GM18861 (cell line): ENCODE data around the gene ALDH3B1.

Source experiments
- ATAC-seq: cut with Tn5 transposase; IDR thresholded peaks from one replicate; pipeline ENCODE4 v1.9.1; 2021; ENCODE audit not compliant: unreplicated experiment

The ALDH3B1 gene

DNA sequence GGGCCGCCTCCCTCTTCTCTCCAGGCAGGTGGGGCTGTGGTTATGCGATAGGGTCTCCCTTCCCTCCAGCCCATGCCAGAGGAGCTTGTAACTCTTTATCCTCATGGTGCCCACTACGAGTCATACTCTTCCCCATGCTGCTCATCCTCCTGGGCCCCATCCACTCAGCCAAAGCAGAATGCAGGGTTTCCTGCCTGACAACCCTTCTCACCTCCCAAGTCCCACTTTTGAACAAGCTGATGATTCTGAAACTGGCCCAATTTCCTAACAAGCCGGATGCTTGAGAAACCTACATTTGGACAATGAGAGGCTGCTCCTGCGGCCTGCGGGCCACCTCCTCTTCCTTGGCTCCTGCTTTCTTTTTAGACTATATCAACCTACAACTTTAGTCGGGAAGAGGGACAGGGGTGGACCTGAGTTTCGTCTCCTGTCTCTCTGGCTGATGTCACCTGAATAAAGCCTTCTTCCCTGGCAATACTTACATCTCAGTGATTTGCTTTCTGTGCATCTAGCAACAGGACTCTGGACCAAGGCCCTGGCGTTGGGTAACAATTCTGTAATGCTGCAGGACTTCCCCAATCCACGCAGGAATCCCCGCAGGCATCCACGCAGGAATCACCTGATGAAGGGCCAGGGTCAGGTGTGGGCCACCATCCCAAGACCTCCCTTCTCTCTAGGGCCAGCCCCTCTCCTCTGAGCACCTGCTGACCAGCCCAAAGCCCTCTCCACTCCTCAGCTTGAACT is 18.8 kb downstream of the ALDH3B1 start:
- no peak for ATAC-seq

DNA sequence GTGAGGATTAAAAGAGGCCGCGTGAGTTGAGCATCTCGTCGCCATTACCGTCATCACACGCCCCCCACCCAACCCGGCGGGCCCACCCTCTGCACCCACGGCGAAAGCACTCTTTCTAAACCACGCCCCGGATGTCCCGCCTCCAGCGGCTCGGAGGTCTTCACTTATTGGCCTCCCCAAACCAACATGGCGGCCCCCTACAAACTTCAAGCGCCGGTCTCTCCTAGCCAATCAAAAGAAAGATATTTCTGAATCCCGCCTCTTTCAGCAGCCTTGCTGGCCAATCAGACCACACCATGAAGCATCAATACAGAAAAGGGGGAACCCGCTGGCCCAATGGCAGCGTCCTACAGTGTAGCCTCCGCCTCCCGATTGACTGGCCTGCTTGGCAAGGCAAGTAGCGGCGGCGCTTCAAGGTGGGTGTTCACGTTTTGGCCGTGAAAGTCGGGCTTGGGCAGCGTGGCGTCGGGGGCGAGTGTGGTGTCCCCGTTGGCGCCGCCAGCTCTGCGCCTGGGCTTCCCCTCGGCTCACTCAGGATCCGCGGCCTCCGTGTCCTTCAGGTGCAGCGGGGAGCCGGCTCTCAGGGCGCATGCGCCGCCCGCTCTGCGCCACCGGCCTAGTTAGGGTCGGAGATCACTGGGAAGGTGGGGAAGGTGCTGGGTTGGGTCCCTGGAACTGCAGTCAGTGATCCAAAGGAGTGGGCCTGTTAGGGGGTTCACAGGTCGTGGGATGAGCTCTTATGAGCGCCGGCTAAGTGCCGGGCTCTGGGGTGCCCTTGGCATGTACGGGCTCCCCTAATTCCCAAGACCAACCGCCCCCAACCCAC is 20.4 kb downstream of the ALDH3B1 start, which contains the start of gene NDUFS8:
Gene NDUFS8, plus strand, starts transcription at position 364 of the 826 bp plus-strand sequence. CDS start 1,471 bp downstream, outside the sequence.
- peak; percentile 84 for ATAC-seq

DNA sequence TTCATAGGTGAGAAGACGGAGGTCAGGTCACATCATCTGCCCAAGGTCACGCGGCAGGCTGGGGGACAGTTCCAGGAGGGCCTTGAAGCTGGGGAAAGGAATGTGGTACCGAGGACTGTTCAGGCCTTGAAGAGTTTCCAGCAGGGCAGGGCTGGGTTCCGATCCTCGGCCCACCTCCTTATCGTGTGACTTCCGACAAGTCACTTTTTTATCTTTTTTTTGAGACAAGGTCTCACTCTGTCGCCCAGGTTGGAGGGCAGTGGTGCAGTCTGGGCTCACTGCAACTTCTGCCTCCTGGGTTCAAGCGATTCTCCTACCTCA is 21.0 kb downstream of the ALDH3B1 start:
- ATAC-seq, result no peak

DNA sequence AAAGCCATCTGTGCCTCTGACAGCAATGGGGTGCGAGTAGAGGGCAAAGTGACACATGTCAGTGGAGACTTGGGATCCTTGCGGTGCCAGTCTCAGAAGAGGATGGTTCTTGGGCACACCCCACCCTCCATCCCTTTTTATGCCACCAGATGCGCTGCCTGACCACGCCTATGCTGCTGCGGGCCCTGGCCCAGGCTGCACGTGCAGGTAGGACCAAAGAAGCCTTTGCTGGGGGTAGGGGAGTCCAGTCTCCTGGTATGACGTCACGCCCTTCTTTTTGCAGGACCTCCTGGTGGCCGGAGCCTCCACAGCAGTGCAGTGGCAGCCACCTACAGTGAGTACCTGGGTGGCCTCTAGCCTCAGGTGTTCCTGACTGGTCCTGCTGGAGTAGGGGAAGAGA is 21.9 kb downstream of the ALDH3B1 start:
- ATAC-seq, result no peak

DNA sequence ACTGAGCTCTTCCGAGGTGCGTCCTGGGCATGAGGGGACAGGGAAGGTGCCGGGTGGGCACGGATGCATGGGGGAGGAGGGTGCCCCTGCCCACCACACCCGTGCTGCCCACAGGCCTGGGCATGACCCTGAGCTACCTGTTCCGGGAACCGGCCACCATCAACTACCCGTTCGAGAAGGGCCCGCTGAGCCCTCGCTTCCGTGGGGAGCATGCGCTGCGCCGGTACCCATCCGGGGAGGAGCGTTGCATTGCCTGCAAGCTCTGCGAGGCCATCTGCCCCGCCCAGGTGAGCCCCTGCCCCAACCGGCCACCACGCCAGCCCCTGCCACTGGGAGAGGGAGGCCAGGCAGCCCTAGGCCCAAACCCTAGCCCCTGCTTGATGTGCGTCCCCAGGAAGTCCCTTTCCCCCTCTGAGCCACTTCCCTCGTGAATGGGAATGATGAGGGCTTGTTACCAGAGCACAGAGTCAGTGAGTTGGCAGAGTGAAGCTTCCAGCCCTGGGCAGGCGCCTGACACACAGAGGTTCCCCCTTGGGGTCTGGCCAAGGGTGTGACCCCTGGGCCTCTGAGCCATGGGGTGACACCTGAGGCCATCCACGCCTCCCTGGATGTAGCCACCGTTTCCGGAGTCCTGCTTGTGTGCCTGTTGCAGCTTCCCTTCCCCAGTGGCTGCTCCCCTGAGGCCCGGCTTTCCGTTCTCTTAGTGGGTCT is 23.0 kb downstream of the ALDH3B1 start:
- ATAC-seq, result no peak

DNA sequence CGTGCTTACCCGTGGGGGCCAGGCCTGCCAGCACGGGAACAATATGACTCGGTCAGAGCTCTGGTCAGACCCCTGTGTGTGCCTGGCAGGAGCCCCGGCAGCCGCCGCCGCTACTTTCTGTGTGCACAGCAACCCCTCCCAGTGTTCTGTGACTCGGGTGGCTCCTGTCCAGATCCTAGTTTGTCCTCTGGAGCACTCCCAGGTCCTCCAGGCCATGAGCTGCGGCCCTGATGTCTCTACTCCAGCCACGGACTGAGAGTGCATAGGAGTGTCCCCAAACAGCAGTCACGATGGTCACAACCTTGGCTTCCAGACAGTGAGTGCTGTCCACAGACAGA is 23.6 kb downstream of the ALDH3B1 start:
- no peak for ATAC-seq

DNA sequence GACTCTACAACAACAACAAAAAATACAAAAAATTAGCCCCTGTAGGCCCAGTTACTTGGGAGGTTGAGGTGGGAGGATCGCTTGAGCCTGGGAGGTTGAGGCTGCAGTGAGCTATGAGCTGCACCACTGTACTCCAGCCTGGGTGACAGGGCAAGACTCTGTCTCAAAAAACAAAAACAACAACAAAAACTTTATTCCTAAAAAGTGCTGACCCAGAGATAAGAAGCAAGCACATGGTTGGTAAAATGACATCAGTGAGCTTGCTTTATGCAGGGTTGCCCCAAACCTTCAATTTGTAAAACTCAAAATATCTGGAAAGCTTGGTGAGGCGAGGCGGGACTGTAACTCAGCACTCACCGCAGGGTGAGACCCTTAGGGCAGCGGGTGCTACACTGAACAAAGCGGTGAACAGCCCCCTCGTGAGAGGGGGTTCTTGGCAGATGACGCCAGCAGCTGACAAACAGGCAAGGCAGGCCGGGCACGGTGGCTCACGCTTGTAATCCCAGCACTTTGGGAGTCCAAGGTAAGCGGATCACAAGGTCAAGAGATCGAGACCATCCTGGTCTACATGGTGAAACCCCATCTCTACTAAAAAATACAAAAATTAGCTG is 25.2 kb downstream of the ALDH3B1 start:
- ATAC-seq, result no peak

DNA sequence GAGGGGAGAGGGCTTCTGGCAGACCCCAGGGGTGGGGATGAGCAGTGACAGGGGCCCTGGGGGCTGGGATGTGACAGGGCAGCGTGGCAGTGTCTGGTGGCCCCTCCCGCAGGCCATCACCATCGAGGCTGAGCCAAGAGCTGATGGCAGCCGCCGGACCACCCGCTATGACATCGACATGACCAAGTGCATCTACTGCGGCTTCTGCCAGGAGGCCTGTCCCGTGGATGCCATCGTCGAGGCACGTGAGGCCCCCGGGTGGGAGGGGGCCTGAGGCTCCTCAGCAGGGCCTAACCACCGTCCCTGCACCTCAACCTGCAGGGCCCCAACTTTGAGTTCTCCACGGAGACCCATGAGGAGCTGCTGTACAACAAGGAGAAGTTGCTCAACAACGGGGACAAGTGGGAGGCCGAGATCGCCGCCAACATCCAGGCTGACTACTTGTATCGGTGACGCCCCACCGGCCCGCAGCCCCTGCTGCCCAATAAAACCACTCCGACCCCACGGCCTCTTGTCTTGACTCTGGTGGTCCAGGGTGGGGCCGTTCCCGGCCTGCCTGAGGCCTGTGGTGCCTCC is 26.1 kb downstream of the ALDH3B1 start:
- no peak for ATAC-seq

DNA sequence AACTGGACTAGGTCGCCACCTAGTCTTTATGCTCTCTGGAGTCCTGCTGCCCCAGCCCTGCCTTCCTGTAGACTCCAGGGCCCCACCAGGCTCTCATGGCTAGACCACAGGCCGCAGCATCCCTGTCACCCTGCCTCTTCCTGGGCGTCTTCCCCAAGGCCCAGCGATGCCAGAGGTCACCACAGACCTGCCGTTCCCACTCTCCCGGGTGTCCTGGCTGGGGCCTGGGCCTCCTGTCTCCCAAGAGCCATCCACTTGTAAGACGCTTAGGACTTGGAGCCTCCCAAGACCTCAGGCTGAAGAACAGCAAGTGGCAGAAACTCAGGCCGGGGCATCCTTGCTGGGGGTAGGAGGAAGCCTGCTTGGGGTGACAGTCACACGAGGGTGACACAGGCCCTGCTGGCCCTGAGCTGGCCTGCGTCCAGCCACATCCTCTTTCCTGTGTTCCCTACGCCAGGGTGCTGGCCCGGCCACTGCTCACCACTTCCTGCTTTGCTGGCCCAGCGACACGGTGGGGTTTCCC is 26.7 kb downstream of the ALDH3B1 start:
- no peak for ATAC-seq

DNA sequence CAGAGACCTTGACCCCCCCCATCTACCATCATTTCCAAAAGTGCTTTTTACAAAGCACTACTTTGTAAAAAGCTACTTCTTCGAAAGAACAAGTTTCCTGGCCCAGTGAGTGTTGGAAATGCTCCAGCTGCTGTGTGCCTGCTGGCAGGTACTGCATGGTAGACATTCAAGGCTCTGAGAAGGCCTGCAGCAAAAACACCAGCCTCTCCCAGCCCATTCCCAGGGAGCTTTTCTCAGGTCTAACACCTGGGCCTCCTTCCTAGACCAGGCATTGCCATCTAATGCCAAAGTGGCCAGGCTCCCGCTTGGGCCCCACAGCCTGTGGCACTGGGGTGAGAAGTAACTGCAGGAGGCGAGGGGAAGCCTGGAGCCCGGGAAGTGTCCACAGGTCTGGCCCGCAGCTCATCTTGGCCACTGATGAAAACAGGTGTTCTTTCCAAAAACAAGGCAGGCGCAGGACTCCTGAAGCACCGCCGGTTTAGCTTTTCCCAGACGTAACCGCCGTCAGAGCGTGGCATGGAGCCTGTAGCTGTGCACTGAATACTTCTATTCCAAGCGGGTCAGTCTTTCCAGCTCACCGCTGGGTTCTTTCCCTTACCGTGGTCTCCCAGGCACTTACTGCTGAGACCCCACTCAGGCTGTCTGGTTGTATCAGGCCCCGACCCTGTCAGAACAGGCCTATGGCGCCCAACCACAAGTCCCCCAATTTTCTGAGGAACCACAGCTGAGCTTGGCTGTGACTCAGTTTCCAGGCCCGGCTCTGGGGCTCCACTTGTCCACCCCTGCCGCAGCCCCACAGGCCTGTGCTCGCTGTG is 27.5 kb downstream of the ALDH3B1 start:
- ATAC-seq, result no peak

DNA sequence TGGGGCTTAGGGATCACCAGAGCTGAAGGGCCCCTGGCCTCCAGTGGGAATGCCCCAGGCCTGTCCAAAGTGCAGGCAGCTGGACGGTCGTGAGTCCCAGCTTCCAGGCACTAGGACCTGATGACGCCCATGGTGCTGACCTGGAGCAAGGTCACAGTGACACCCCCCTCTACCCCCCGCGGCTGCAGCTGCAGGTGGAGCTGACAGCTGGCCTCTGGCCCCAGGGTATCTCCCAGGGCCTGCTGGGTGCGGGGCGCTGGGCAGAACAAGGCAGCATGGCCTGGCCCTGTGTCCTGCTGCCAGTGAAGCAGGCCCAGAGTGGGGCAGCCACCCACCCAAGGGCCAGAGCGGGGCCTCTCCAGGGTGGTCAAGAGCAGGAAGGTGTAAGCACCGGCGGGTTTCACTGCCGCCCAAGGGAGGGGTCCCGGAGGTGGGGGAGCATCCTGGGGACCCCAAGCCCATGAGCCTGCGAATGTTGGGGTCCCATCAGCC is 28.1 kb downstream of the ALDH3B1 start:
- no peak for ATAC-seq

DNA sequence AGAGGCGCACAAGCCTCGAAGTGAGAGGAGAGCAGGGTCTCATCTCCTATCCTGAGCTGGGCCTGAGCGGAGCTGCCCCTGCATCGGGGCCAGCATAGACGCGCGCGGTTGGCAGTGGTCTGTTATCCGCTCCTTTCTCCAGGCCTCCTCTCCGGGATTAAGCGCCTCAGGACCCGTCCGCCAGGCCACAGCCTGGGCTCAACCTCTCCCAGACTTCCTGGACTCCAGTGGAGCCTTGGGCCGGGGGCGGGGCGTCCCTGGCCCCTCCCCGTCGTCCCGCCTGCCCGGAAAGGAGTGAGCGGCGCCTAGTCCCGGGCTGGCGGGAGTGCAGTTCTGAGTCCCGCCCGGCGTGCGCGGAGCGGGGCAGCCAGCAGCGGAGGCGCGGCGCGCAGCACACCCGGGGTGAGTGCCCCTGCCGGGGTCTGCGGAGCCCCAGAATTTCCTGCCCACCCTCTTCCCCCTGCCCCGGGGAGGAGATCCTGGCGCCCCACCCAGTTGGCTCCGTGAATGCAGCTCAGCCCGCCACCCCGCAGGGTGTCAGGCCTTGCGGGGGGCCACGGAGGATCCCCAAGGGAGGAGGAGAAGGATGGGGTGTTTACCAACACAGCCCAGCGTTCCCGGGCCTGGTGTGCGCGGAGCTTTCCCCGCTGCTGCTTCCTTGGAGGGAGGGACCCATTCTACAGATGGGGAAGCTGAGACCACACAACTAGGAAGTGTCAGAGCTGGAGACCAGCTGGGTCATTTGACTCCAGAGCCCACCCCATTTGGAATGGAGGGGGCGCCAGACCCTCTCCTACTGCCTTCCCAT is 28.8 kb downstream of the ALDH3B1 start, which contains the start of gene TCIRG1:
Gene TCIRG1, plus strand, starts transcription at position 308 of the 808 bp plus-strand sequence. CDS start 2,247 bp downstream, outside the sequence.
- peak; percentile 34 for ATAC-seq

DNA sequence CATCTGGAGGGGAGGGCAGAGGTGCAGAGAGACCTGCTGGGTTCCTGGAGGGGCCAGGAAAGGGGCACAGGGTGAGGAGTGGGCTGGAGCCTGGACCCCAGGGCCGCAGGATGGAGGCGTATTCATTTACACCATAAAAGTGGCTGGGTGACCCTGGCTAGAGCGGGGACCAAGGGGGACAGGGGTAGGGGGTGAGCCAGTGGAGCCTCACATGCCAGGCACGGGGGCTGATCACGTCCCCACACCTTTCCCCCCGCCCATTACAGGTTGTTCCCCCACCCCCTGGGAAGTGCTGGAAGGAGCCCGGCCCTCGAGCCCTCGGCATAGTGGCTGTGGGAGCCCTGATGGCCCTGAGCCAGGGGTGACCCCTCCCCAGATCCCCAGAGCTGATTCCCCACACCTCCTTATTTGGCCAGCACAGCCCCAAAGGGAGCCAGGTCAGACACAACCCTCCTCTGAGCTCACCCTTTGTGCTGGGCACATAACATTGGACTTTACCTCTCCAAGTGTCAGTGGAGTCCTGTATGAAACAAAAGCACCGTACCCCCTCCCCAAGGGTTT is 29.5 kb downstream of the ALDH3B1 start:
- ATAC-seq, result no peak

DNA sequence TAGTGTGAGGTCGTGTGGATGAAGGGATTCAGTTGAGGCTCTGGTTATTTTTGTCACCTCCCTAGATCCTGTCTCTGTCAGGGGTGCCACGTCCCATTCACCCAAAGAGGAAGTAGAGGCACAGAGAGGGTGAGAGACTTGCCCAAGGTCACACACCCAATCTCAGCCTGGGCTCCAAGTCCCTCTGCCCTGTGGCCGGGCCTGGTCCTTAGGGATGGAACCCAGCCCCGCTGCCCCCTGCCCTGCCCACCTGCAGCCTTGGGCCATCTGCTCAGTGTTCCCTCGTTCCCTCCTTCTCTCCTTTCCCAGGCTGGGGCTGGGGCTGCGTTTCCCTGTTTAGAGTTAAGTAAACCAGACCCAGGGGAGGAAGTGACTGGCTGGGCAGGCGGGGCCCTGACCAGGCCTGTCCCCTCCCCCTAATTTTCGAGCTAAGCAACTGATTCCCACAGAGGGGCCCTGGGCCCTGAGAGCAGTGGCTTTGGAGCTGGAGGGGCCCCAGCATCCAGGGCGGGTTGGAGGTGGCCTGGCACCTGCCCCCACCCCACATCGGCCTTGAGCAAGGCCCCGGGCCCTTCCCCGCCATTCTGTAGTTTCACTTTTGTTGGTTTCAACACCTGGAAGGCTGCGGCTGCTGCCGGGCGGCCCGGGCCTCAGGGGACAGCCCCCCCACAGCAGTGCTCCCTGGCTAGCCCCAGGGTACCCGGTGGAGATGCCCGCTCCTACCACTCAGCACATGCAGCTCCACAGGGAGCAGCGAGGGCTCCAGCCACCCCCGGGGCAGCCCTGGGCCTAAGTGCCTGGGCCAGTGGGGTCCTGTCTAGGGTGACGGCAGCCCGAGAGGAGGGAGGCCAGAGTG is 30.2 kb downstream of the ALDH3B1 start:
- ATAC-seq, result no peak

DNA sequence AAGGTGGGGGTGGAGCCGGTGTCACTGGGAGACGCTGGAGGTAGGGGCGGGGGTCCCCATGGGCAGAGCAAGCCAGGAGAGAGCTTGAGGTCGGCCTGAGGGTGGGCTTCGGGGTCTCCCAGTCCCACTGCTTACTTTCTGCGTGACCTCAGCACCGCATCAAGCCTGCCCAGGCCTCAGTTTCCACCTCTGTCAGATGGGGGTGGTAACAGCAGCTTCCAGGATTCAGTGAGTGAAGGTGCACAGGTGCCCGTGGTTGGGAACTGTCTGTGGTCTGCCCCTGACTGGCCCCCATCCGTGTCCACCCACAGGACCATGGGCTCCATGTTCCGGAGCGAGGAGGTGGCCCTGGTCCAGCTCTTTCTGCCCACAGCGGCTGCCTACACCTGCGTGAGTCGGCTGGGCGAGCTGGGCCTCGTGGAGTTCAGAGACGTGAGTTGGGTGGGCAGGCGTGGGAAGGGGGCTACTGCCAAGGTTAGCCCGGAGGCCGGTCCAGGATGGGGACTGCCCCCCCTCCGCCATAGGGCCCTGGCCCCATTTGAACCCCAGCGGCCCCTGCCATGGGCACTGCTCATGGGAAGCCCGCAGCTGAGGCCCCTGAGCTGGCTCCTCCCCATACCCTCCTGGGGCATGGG is 30.9 kb downstream of the ALDH3B1 start:
- ATAC-seq, result no peak

DNA sequence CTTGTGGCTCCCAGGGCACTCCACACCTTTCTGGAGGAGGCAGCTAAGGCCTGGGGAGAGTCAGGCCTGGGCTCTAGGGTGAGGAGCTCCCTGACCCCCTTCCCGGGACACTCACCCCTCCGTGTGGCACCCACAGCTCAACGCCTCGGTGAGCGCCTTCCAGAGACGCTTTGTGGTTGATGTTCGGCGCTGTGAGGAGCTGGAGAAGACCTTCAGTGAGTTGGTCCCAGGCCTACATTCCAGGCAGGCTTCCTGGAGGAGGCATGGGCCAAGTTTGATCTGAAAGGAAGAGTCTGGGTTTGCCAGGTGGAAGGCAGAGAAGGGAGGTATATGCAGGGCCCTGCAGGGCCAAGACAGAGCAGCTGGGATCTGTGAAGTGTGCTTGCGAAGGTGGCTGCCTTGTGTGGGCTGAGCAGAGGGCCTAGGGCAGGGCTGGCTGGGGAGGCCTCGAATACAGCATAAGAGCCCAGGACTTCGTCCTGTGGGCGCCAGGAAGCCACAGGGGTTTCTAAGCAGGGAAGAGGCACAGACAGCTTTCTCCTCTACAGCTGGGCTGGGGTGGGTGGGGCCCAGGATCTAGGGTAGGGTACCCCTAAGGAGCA is 31.6 kb downstream of the ALDH3B1 start:
- ATAC-seq, result no peak
